Neural cell (in vitro differentiated cells): ENCODE measurements around the gene ST6GALNAC3. TPM values are rescaled to one million over a fixed set of nuclear protein-coding genes. Genes with fewer than 3 reads are reported as not detected.

Experiments
- H2AFZ ChIP-seq: fragments of 200-600, 300-800 bp; sonication (generic), shearing (Covaris generic); 2 replicates; pipeline ENCODE4 v1.6.0; 2014; ENCODE audit warnings: low read depth, mild to moderate bottlenecking, antibody characterized with exemption, low read length, moderate library complexity
- H3F3A ChIP-seq: fragments of 200-600 bp; shearing (Covaris generic); 2 replicates; pipeline ENCODE4 v1.6.1; 2016; ENCODE audit warnings: mild to moderate bottlenecking, moderate library complexity, mixed read lengths, antibody characterized with exemption, low read length; ENCODE audit not compliant: insufficient read depth, poor library complexity, severe bottlenecking
- H3K27ac ChIP-seq: fragments of 200-600, 300-800 bp; sonication (generic), shearing (Covaris generic); 2 replicates; pipeline ENCODE4 v1.5.1; 2014; ENCODE audit warnings: mild to moderate bottlenecking, low read length, moderate library complexity
- H3K27me3 ChIP-seq: fragments of 300-800, 200-600 bp; sonication (generic), shearing (Covaris generic); 2 replicates; pipeline ENCODE4 v1.6.0; 2014; ENCODE audit warnings: mild to moderate bottlenecking, low read depth, low read length, moderate library complexity; ENCODE audit not compliant: insufficient read depth
- H3K36me3 ChIP-seq: fragments of 300-800, 200-600 bp; sonication (generic), shearing (Covaris generic); 2 replicates; pipeline ENCODE4 v1.5.1; 2014; ENCODE audit warnings: mild to moderate bottlenecking, antibody characterized with exemption, low read length, moderate library complexity; ENCODE audit not compliant: insufficient read depth
- H3K4me2 ChIP-seq: fragments of 300-800, 200-600 bp; sonication (generic), shearing (Covaris generic); 2 replicates; pipeline ENCODE4 v1.6.0; 2014; ENCODE audit warnings: mild to moderate bottlenecking, low read length
- H3K4me3 ChIP-seq: fragments of 300-800, 200-600 bp; sonication (generic), shearing (Covaris generic); 2 replicates; pipeline ENCODE4 v1.5.1; 2014; ENCODE audit warnings: mild to moderate bottlenecking, low read length, moderate library complexity
- H3K79me2 ChIP-seq: fragments of 200-600 bp; shearing (Covaris generic); replicated peaks from 2 replicates; pipeline ENCODE4 v1.6.0; 2014; ENCODE audit warnings: mild to moderate bottlenecking, low read length, moderate library complexity; ENCODE audit not compliant: insufficient read depth
- H3K9ac ChIP-seq: fragments of 300-800, 200-600 bp; sonication (generic), shearing (Covaris generic); 2 replicates; pipeline ENCODE4 v1.6.1; 2016; ENCODE audit warnings: mild to moderate bottlenecking, low read length, mixed read lengths
- H3K9me2 ChIP-seq: fragments of 200-600 bp; shearing (Covaris generic); 2 replicates; pipeline ENCODE4 v1.6.1; 2016; ENCODE audit warnings: mild to moderate bottlenecking, low read length, mixed read lengths; ENCODE audit not compliant: insufficient read depth
- H3K9me3 ChIP-seq: fragments of 200-600, 300-800 bp; sonication (generic), shearing (Covaris generic); 2 replicates; pipeline ENCODE4 v1.6.1; 2016; ENCODE audit warnings: mild to moderate bottlenecking, mixed run types, low read length, moderate library complexity, mixed read lengths
- H4K20me1 ChIP-seq: fragments of 200-600 bp; shearing (Covaris generic); 2 replicates; pipeline ENCODE4 v1.6.1; 2016; ENCODE audit warnings: mild to moderate bottlenecking, mixed run types; ENCODE audit not compliant: insufficient read depth
- EP300 ChIP-seq: fragments of 450-650 bp; conservative IDR thresholded peaks from 2 replicates; pipeline ENCODE4 v1.6.1; 2014; ENCODE audit warnings: antibody characterized with exemption, mild to moderate bottlenecking, moderate library complexity; ENCODE audit not compliant: poor library complexity, severe bottlenecking
- EZH2 ChIP-seq: fragments of 200-600, 300-800 bp; shearing (Covaris generic), sonication (generic); IDR thresholded peaks from 2 replicates; pipeline ENCODE4 v1.6.1; 2014; ENCODE audit warnings: antibody characterized with exemption, low read length, borderline replicate concordance, mild to moderate bottlenecking; ENCODE audit not compliant: insufficient read depth, poor library complexity, severe bottlenecking
- MXI1 ChIP-seq: fragments of 450-650 bp; conservative IDR thresholded peaks from 2 replicates; pipeline ENCODE4 v1.6.1; 2014; ENCODE audit warnings: antibody characterized with exemption, mild to moderate bottlenecking; ENCODE audit not compliant: poor library complexity, severe bottlenecking
- POLR2AphosphoS5 ChIP-seq: IDR thresholded peaks from 2 replicates; pipeline ENCODE4 v1.6.1; 2012
- RAD21 ChIP-seq: fragments of 450-650 bp; conservative IDR thresholded peaks from 2 replicates; pipeline ENCODE4 v1.6.1; 2014; ENCODE audit warnings: antibody characterized with exemption, mild to moderate bottlenecking, moderate library complexity
- SMC3 ChIP-seq: fragments of 450-650 bp; conservative IDR thresholded peaks from 2 replicates; pipeline ENCODE4 v1.6.1; 2014; ENCODE audit warnings: antibody characterized with exemption, mild to moderate bottlenecking, moderate library complexity; ENCODE audit not compliant: poor library complexity
- TAF1 ChIP-seq: IDR thresholded peaks from 2 replicates; pipeline ENCODE4 v1.6.1; 2012; ENCODE audit warnings: low read depth
- polyA plus RNA-seq: library from polyadenylated mRNA; depleted of rRNA; stranded (reverse); fragments of >200 nt; gene quantifications from 2 replicates; pipeline ENCODE4 v1.2.3, GENCODE V29; 2014
- TF ChIP-seq, protein P1 (sequence below): fragments of 450-650 bp; IDR thresholded peaks from 2 replicates; pipeline ENCODE4 v1.5.1; 2014; ENCODE audit warnings: antibody characterized with exemption, mild to moderate bottlenecking, moderate library complexity; ENCODE audit not compliant: poor library complexity, severe bottlenecking
- TF ChIP-seq, protein P2 (sequence below): IDR thresholded peaks from 2 replicates; pipeline ENCODE4 v1.6.1; 2012; ENCODE audit warnings: borderline replicate concordance

The ST6GALNAC3 gene
- polyA plus RNA-seq, 1 donor from 2014 or later = 3.6 TPM

DNA sequence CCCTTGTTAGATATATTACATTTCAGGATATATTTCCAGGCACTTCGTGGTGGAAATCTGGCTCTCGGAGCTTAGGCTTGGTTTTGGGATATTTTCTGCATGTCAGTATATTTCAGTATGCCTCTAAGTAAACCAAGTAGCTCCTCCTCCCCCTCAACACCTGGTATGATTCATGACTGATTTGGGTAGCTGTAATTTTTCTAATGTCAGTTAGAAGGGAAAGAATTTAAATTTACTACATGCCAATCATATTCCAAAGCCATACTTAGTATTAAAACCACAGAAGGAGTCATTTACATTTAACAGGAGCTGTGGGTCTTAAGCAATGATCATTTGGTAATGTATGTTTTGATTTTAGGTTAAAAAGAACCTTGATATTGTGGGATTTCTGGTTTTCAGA lies 40.6 kb downstream of the ST6GALNAC3 start:
- H3K79me2 ChIP-seq = no peaks in the 10 kb centered on the region
- H3K9me2 ChIP-seq = no peaks in the 10 kb centered on the region
- H3K27ac ChIP-seq = no peak overlapping the region
- H3K4me3 ChIP-seq = no peak overlapping the region
- H4K20me1 ChIP-seq = no peaks in the 10 kb centered on the region
- H3F3A ChIP-seq = no peaks in the 10 kb centered on the region
- H2AFZ ChIP-seq = no peak overlapping the region
- H3K9me3 ChIP-seq = no peaks in the 10 kb centered on the region
- no peaks in the 10 kb centered on the region for H3K36me3 ChIP-seq
- no peak overlapping the region for H3K4me2 ChIP-seq
- no peak for TF ChIP-seq SMC3
- no peak for TF ChIP-seq EZH2
- no peak overlapping the region for H3K9ac ChIP-seq
- no peaks in the 10 kb centered on the region for H3K27me3 ChIP-seq

DNA sequence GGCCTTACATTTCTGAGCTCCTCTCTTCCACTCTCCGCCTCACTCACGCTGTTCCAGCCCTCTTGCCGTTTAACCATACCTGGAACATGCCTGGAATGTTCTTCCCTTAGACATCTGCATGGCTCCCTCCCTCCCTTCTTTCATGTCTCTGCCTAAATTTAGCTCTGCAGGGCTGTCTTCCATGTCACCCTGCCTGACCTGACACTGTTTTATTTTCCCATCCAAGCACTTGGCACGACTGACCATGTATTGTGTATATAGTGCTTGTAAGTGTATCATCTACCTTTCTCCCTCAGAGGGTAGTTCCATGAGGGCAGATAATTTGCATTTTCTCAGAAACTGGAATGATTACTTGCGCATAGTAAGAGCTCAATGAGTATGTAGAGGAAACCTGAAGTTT lies 47.3 kb downstream of the ST6GALNAC3 start:
- H3K79me2 ChIP-seq = no peaks in the 10 kb centered on the region
- no peaks in the 10 kb centered on the region for H3K9me3 ChIP-seq
- H3K27me3 ChIP-seq = no peaks in the 10 kb centered on the region
- no peaks in the 10 kb centered on the region for H3K9me2 ChIP-seq
- no peak overlapping the region for H2AFZ ChIP-seq
- H3F3A ChIP-seq = no peaks in the 10 kb centered on the region
- H3K9ac ChIP-seq = no peak overlapping the region
- H3K36me3 ChIP-seq = no peaks in the 10 kb centered on the region
- H3K27ac ChIP-seq = no peak overlapping the region
- no peak overlapping the region for H3K4me3 ChIP-seq
- no peaks in the 10 kb centered on the region for H4K20me1 ChIP-seq
- TF ChIP-seq, protein P1, sequence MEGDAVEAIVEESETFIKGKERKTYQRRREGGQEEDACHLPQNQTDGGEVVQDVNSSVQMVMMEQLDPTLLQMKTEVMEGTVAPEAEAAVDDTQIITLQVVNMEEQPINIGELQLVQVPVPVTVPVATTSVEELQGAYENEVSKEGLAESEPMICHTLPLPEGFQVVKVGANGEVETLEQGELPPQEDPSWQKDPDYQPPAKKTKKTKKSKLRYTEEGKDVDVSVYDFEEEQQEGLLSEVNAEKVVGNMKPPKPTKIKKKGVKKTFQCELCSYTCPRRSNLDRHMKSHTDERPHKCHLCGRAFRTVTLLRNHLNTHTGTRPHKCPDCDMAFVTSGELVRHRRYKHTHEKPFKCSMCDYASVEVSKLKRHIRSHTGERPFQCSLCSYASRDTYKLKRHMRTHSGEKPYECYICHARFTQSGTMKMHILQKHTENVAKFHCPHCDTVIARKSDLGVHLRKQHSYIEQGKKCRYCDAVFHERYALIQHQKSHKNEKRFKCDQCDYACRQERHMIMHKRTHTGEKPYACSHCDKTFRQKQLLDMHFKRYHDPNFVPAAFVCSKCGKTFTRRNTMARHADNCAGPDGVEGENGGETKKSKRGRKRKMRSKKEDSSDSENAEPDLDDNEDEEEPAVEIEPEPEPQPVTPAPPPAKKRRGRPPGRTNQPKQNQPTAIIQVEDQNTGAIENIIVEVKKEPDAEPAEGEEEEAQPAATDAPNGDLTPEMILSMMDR = no peak
- TF ChIP-seq RAD21 = no peak
- TF ChIP-seq SMC3 = no peak
- TF ChIP-seq EZH2 = no peak
- no peak for TF ChIP-seq TAF1
- TF ChIP-seq EP300 = no peak
- no peak for TF ChIP-seq POLR2AphosphoS5
- TF ChIP-seq, protein P2, sequence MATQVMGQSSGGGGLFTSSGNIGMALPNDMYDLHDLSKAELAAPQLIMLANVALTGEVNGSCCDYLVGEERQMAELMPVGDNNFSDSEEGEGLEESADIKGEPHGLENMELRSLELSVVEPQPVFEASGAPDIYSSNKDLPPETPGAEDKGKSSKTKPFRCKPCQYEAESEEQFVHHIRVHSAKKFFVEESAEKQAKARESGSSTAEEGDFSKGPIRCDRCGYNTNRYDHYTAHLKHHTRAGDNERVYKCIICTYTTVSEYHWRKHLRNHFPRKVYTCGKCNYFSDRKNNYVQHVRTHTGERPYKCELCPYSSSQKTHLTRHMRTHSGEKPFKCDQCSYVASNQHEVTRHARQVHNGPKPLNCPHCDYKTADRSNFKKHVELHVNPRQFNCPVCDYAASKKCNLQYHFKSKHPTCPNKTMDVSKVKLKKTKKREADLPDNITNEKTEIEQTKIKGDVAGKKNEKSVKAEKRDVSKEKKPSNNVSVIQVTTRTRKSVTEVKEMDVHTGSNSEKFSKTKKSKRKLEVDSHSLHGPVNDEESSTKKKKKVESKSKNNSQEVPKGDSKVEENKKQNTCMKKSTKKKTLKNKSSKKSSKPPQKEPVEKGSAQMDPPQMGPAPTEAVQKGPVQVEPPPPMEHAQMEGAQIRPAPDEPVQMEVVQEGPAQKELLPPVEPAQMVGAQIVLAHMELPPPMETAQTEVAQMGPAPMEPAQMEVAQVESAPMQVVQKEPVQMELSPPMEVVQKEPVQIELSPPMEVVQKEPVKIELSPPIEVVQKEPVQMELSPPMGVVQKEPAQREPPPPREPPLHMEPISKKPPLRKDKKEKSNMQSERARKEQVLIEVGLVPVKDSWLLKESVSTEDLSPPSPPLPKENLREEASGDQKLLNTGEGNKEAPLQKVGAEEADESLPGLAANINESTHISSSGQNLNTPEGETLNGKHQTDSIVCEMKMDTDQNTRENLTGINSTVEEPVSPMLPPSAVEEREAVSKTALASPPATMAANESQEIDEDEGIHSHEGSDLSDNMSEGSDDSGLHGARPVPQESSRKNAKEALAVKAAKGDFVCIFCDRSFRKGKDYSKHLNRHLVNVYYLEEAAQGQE = no peak
- TF ChIP-seq MXI1 = no peak
- H3K4me2 ChIP-seq = no peak overlapping the region

DNA sequence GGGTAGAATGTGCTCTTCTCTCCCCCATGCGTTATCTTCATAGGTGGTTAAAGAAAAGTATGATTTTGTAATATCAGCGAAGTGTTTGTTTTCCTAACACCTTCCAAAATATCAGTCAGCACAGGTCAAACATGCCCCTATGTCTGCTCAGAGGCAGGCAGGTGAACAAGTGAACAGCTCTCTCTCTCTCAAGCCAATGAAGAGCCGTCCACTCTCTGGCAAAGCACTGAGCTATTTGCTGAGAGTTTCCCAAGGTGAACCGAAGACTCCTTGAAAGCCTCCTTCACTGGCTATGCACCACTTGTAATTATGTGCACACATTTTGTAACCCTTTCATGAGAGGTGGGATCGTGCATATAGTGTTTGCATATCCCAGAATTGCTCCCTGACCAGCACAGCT lies 47.7 kb downstream of the ST6GALNAC3 start:
- Histone ChIP-seq H3K9me3 (no peaks in the 10 kb centered on the region), H3K4me2 (no peak overlapping the region), H3K9ac (no peak overlapping the region), H3K9me2 (no peaks in the 10 kb centered on the region), H3K36me3 (no peaks in the 10 kb centered on the region), H2AFZ (no peak overlapping the region), H3K4me3 (no peak overlapping the region), H4K20me1 (no peaks in the 10 kb centered on the region), H3K79me2 (no peaks in the 10 kb centered on the region), H3K27me3 (no peaks in the 10 kb centered on the region), H3F3A (no peaks in the 10 kb centered on the region), H3K27ac (no peak overlapping the region)
- TF ChIP-seq RAD21 (no peak), POLR2AphosphoS5 (no peak), TAF1 (no peak), SMC3 (no peak), MXI1 (no peak), EZH2 (no peak), EP300 (no peak)
- TF ChIP-seq, protein P1 = no peak
- TF ChIP-seq, protein P2 = no peak
